Breast epithelium (tissue), 3 donors: ENCODE results near the gene SYT7.

Experiments used
- CTCF ChIP-seq, 3 donors: fragments of 450-650 bp; IDR thresholded peaks; one replicate each; pipeline ENCODE4 v1.5.1; 2016 to 2017; ENCODE audit warnings: antibody characterized with exemption in 3 of 3, mild to moderate bottlenecking in 3 of 3, moderate library complexity in 3 of 3
- POLR2A ChIP-seq: fragments of 450-650 bp; IDR thresholded peaks from one replicate; pipeline ENCODE4 v1.6.1; 2016; ENCODE audit warnings: antibody characterized with exemption, mild to moderate bottlenecking, moderate library complexity

- TF ChIP-seq CTCF (IDR thresholded peaks at IDR 0.05) (peak; percentile 32 to 64 (median 59)), POLR2A (no peak)
Measured at GRCh38 chr11:61532134-61533038, 48.5 kb downstream of the SYT7 start.
